HCT116 (cell line): ENCODE results near the gene VEPH1. TPM values are rescaled to one million over a fixed set of nuclear protein-coding genes. Genes with fewer than 3 reads are reported as not detected.

ENCODE experiments used
- ATAC-seq: fragments of 200-7000 bp; cut with Tn5 transposase; 2 replicates; pipeline ENCODE4 v1.9.1; 2020; ENCODE audit warnings: mild to moderate bottlenecking, moderate library complexity
- BruUV-seq: library from RNA; stranded (reverse); fragments of 400-500 nt; replicated peaks from 2 replicates; lab custom pipeline; 2021; lab: Mats Ljungman, UMichigan
- CTCF ChIA-PET: fragments of 300-600 bp; sonication (Branson Sonifier 250); formaldehyde crosslinking; loops from one replicate; lab custom pipeline; 2021; ENCODE audit warnings: antibody characterized with exemption; lab: Charles Lee
- POLR2A ChIA-PET: fragments of 300-600, 350-600 bp; sonication (Branson Sonifier 250); formaldehyde crosslinking; loops from one replicate; lab custom pipeline; 2021; ENCODE audit warnings: antibody characterized with exemption; lab: Charles Lee
- RAD21 ChIA-PET, 2 experiments: fragments of 300-600 bp; sonication (Branson Sonifier 250); formaldehyde crosslinking; loops; one replicate each; lab custom pipeline; 2023; ENCODE audit warnings: low total read pairs in 2 of 2; ENCODE audit not compliant: uncharacterized antibody in 2 of 2, unreplicated experiment in 2 of 2, low non-redundant PET in 1 of 2; lab: Charles Lee
- DNase-seq: peaks from one replicate; pipeline ENCODE4 v3.0.0-alpha.2; 2010; ENCODE audit warnings: low read depth, low spot score
- H2AFZ ChIP-seq: fragments of 200-600 bp; shearing (Covaris generic), sonication (generic); 2 replicates; pipeline ENCODE4 v1.6.1; 2017; ENCODE audit warnings: low read depth, mixed run types, mixed read lengths, antibody characterized with exemption, low read length; ENCODE audit not compliant: poor library complexity, severe bottlenecking
- H3K27ac ChIP-seq: 2 replicates; pipeline ENCODE4 v1.5.1; 2012; ENCODE audit warnings: low read depth, low read length
- H3K27me3 ChIP-seq: fragments of 200-600 bp; sonication (generic); 2 replicates; pipeline ENCODE4 v1.6.1; 2016; ENCODE audit warnings: mixed run types, low read length, mixed read lengths; ENCODE audit not compliant: insufficient read depth
- H3K36me3 ChIP-seq, 2 experiments: fragments of 200-500 bp in 1 of 2; fragments of 200-600 bp in 1 of 2; sonication (Bioruptor generic) in 1 of 2; sonication (generic) in 1 of 2; 2 replicates each; pipeline versions ENCODE4 v1.5.1 to v1.6.1; 2014 to 2016; ENCODE audit warnings: low read length in 2 of 2, inconsistent platforms in 1 of 2, mixed read lengths in 1 of 2, mixed run types in 1 of 2; ENCODE audit not compliant: insufficient read depth in 2 of 2, control insufficient read depth in 1 of 2
- H3K4me1 ChIP-seq, 2 experiments: fragments of 200-600 bp in 1 of 2; sonication (generic) in 1 of 2; 2 replicates each; pipeline versions ENCODE4 v1.5.1 to v1.6.1; 2012 to 2017; ENCODE audit warnings: low read length in 2 of 2, inconsistent platforms in 1 of 2, mild to moderate bottlenecking in 1 of 2, mixed read lengths in 1 of 2, mixed run types in 1 of 2, moderate library complexity in 1 of 2; ENCODE audit not compliant: insufficient read depth in 2 of 2, control insufficient read depth in 1 of 2
- H3K4me2 ChIP-seq: fragments of 200-600 bp; sonication (generic); 2 replicates; pipeline ENCODE4 v1.6.1; 2017; ENCODE audit warnings: mixed run types, low read length, mixed read lengths
- H3K4me3 ChIP-seq, 2 experiments: fragments of 200-600 bp in 1 of 2; sonication (generic) in 1 of 2; replicated peaks in 1 of 2; 2 replicates each; pipeline ENCODE4 v1.5.1; 2011 to 2016; ENCODE audit warnings: low read length in 2 of 2, control low read depth in 1 of 2, low read depth in 1 of 2, mild to moderate bottlenecking in 1 of 2, mixed read lengths in 1 of 2, mixed run types in 1 of 2
- H3K79me2 ChIP-seq: fragments of 200-600 bp; sonication (generic); 2 replicates; pipeline ENCODE4 v1.6.1; 2017; ENCODE audit warnings: mild to moderate bottlenecking, mixed run types, low read length, moderate library complexity, mixed read lengths; ENCODE audit not compliant: insufficient read depth
- H3K9ac ChIP-seq: fragments of 200-600 bp; sonication (generic); 2 replicates; pipeline ENCODE4 v1.6.1; 2016; ENCODE audit warnings: low read length, mixed read lengths
- H3K9me2 ChIP-seq: fragments of 200-600 bp; sonication (generic), shearing (Covaris generic); 2 replicates; pipeline ENCODE4 v1.6.1; 2017; ENCODE audit warnings: mixed run types, mild to moderate bottlenecking, moderate library complexity; ENCODE audit not compliant: insufficient read depth
- H3K9me3 ChIP-seq, 2 experiments: fragments of 200-500 bp in 1 of 2; fragments of 200-600 bp in 1 of 2; sonication (Bioruptor generic) in 1 of 2; sonication (generic) in 1 of 2; 2 replicates each; pipeline ENCODE4 v1.6.1; 2014 to 2017; ENCODE audit warnings: low read length in 2 of 2, mixed read lengths in 2 of 2, inconsistent platforms in 1 of 2, low read depth in 1 of 2, mild to moderate bottlenecking in 1 of 2, mixed run types in 1 of 2, moderate library complexity in 1 of 2; ENCODE audit not compliant: control insufficient read depth in 1 of 2, insufficient read depth in 1 of 2
- H4K20me1 ChIP-seq: fragments of 200-600 bp; sonication (generic), shearing (Covaris generic); 2 replicates; pipeline ENCODE4 v1.6.1; 2017; ENCODE audit warnings: mixed run types, mild to moderate bottlenecking, moderate library complexity; ENCODE audit not compliant: insufficient read depth
- ATF3 ChIP-seq: IDR thresholded peaks from 2 replicates; pipeline ENCODE4 v1.6.1; 2012
- CBX3 ChIP-seq: IDR thresholded peaks from 2 replicates; pipeline ENCODE4 v1.6.1; 2012; ENCODE audit warnings: low read depth
- CEBPB ChIP-seq: IDR thresholded peaks from 2 replicates; pipeline ENCODE4 v1.6.1; 2012; ENCODE audit warnings: low read depth
- CTCF ChIP-seq, 3 experiments: fragments of 200-600 bp in 1 of 3; sonication (generic) in 1 of 3; IDR thresholded peaks in 2 of 3; conservative IDR thresholded peaks in 1 of 3; 2 replicates each; pipeline ENCODE4 v1.5.1; 2012 to 2017; ENCODE audit warnings: low read depth in 2 of 3, low read length in 2 of 3, antibody characterized with exemption in 1 of 3, borderline replicate concordance in 1 of 3, control low read depth in 1 of 3, mild to moderate bottlenecking in 1 of 3, mixed read lengths in 1 of 3, mixed run types in 1 of 3, moderate library complexity in 1 of 3; ENCODE audit not compliant: insufficient read depth in 1 of 3
- ELF1 ChIP-seq: IDR thresholded peaks from 2 replicates; pipeline ENCODE4 v1.6.1; 2012; ENCODE audit warnings: low read depth, borderline replicate concordance
- EZH2phosphoT487 ChIP-seq: fragments of 200-600 bp; IDR thresholded peaks from 2 replicates; pipeline ENCODE4 v1.6.1; 2018; ENCODE audit warnings: antibody characterized with exemption, borderline replicate concordance
- JUND ChIP-seq: IDR thresholded peaks from 2 replicates; pipeline ENCODE4 v1.6.1; 2012
- MAX ChIP-seq: IDR thresholded peaks from 2 replicates; pipeline ENCODE4 v1.6.1; 2012
- RAD21 ChIP-seq: IDR thresholded peaks from 2 replicates; pipeline ENCODE4 v1.6.1; 2012; ENCODE audit warnings: low read depth, mild to moderate bottlenecking
- REST ChIP-seq: IDR thresholded peaks from 2 replicates; pipeline ENCODE4 v1.6.1; 2012; ENCODE audit warnings: low read depth
- SIN3A ChIP-seq: IDR thresholded peaks from 2 replicates; pipeline ENCODE4 v1.6.1; 2012; ENCODE audit warnings: low read depth
- SP1 ChIP-seq: IDR thresholded peaks from 2 replicates; pipeline ENCODE4 v1.6.1; 2012; ENCODE audit warnings: low read depth
- TCF7L2 ChIP-seq: IDR thresholded peaks from 2 replicates; pipeline ENCODE4 v1.7.0; 2011; ENCODE audit warnings: borderline replicate concordance, inconsistent platforms; ENCODE audit not compliant: insufficient read depth, insufficient read length; ENCODE audit errors: extremely low read depth
- ZBTB33 ChIP-seq: IDR thresholded peaks from 2 replicates; pipeline ENCODE4 v1.6.1; 2011; ENCODE audit warnings: mild to moderate bottlenecking, low read length, moderate library complexity; ENCODE audit not compliant: insufficient replicate concordance; ENCODE audit errors: extremely low read depth
- ZNF274 ChIP-seq: fragments of 200-500 bp; sonication (Bioruptor generic); IDR thresholded peaks from 2 replicates; pipeline ENCODE4 v1.6.1; 2014; ENCODE audit warnings: mild to moderate bottlenecking, low read depth, low read length, inconsistent platforms
- intact Hi-C: fragments of 100-400 bp; cut with micrococcal nuclease; formaldehyde crosslinking; loops from 2 replicates; pipeline ENCODE4 v1.10.0; 2022
- total RNA-seq: library from RNA; stranded (reverse); gene quantifications from one replicate; pipeline ENCODE4 v1.2.1, GENCODE V29; 2021; ENCODE audit not compliant: unreplicated experiment

The VEPH1 gene
- total RNA-seq, 1 experiment from 2014 or later: 4.9 TPM

GRCh38 chr3:157384031-157384430, 119.2 kb downstream of the VEPH1 start:
- Histone ChIP-seq H3K36me3 (no peaks in the 10 kb centered on the region), H3K9me3 (no peaks in the 10 kb centered on the region), H3K4me1 (no peaks in the 10 kb centered on the region), H3K27me3 (no peaks in the 10 kb centered on the region), H3K9me2 (no peaks in the 10 kb centered on the region), H4K20me1 (no peaks in the 10 kb centered on the region), H3K9ac (no peak overlapping the region), H2AFZ (no peak overlapping the region), H3K4me2 (no peak overlapping the region), H3K4me3 (no peak overlapping the region), H3K27ac (no peak overlapping the region), H3K79me2 (no peaks in the 10 kb centered on the region)
- BruUV-seq: no TSS peak
- ChIA-PET CTCF (no interaction called here), POLR2A (no interaction called here), RAD21 (no interaction called here)
- intact Hi-C loops: no loop called here
- ATAC-seq: no peak
- TF ChIP-seq CBX3 (no peak), TCF7L2 (no peak), MAX (no peak), CEBPB (no peak), ELF1 (no peak), SIN3A (no peak), EZH2phosphoT487 (no peak), REST (no peak), ATF3 (no peak), RAD21 (no peak), ZBTB33 (no peak), JUND (no peak), CTCF (IDR thresholded peaks at IDR 0.05 in 2 of 3, conservative IDR thresholded peaks at IDR 0.05 in 1 of 3; ENCODE audit: borderline replicate concordance in 1 of 3, insufficient read depth in 1 of 3, low read depth in 2 of 3, low read length in 2 of 3) (no peak), ZNF274 (no peak), SP1 (no peak)
- DNase-seq: no peak
